Transverse colon (tissue), 4 donors: ENCODE data around the gene TANGO6. TPM values are rescaled to one million over a fixed set of nuclear protein-coding genes. Genes with fewer than 3 reads are reported as not detected.

Source experiments
- DNase-seq: peaks from one replicate; pipeline ENCODE4 v3.0.0-alpha.2; 2019
- H3K27ac ChIP-seq, 4 donors: fragments of 200-600 bp; sonication (generic); 2 replicates each; pipeline ENCODE4 v1.5.1; 2016 to 2018; ENCODE audit warnings: inconsistent platforms in 4 of 4
- H3K27me3 ChIP-seq: fragments of 200-600 bp; sonication (generic); 2 replicates; pipeline ENCODE4 v1.5.1; 2017; ENCODE audit warnings: inconsistent platforms
- H3K36me3 ChIP-seq, 4 donors: fragments of 200-600 bp; sonication (generic); 2 replicates each; pipeline ENCODE4 v1.5.1; 2017 to 2019; ENCODE audit warnings: inconsistent platforms in 4 of 4
- H3K4me1 ChIP-seq, 4 donors: fragments of 200-600 bp; sonication (generic); 2 replicates each; pipeline ENCODE4 v1.5.1; 2017 to 2020; ENCODE audit warnings: inconsistent platforms in 4 of 4
- H3K4me3 ChIP-seq, 4 donors: fragments of 200-600 bp; sonication (generic); 1 replicate in 1 of 4; 2 replicates in 3 of 4; pipeline versions ENCODE4 v1.5.1 to v1.6.1; 2017 to 2019; ENCODE audit warnings: inconsistent platforms in 4 of 4
- H3K9me3 ChIP-seq, 2 donors: fragments of 200-600 bp; sonication (generic); 2 replicates each; pipeline ENCODE4 v1.5.1; 2017 to 2019; ENCODE audit warnings: inconsistent platforms in 2 of 2
- CTCF ChIP-seq, 5 experiments: fragments of 200-600 bp in 3 of 5; fragments of 450-650 bp in 2 of 5; sonication (generic) in 3 of 5; IDR thresholded peaks; 1 replicate in 2 of 5; 2 replicates in 3 of 5; pipeline ENCODE4 v1.5.1; 2016 to 2017; ENCODE audit warnings: antibody characterized with exemption in 5 of 5, inconsistent platforms in 3 of 5, mild to moderate bottlenecking in 2 of 5, moderate library complexity in 1 of 5
- EP300 ChIP-seq: sonication (generic); formaldehyde crosslinking; IDR thresholded peaks from one replicate; pipeline ENCODE4 v1.6.1; 2017; ENCODE audit warnings: antibody characterized with exemption, low read depth
- POLR2A ChIP-seq: fragments of 450-650 bp; IDR thresholded peaks from one replicate; pipeline ENCODE4 v1.6.1; 2016; ENCODE audit warnings: antibody characterized with exemption, mild to moderate bottlenecking, moderate library complexity
- POLR2AphosphoS5 ChIP-seq, 3 donors: sonication (generic); formaldehyde crosslinking; IDR thresholded peaks; one replicate each; pipeline ENCODE4 v1.6.1; 2016; ENCODE audit warnings: antibody characterized with exemption in 3 of 3
- WGBS, 2 donors: methylation state at CpG; one replicate each; pipeline ENCODE4 v1.1.5; 2018; ENCODE audit warnings: low coverage in 1 of 2; 5-methylcytosine and 5-hydroxymethylcytosine counted together
- in situ Hi-C, 4 donors: fragments of 200-750 bp; cut with MboI; loops; one replicate each; pipeline versions ENCODE4 v1.15.0 to v1.15.1; 2017; ENCODE audit warnings: low sequenced_read_pairs in 3 of 4, low pct_ligation_motif_present in 1 of 4, low pct_unique_long_range_greater_than_20kb in 1 of 4
- intact Hi-C: fragments of 100-400 bp; cut with DNase I; formaldehyde crosslinking; loops from one replicate; pipeline ENCODE4 v1.15.1; 2023; ENCODE audit warnings: low total_unique reads
- total RNA-seq, 4 donors: library from RNA; depleted of rRNA; stranded (reverse); fragments of >200 nt; gene quantifications; one replicate each; pipeline ENCODE4 v1.1.0, GENCODE V29; 2016

The TANGO6 gene
- total RNA-seq, 4 donors from 2014 or later, result 10.6 to 55.4 (median 22.8) TPM

- WGBS, 2 donors, result 82 to 95% methylated on average over 2 of the region's 2 CpGs
- H3K4me1 ChIP-seq, result peaks cover 0 to 4% (median 2%) of the 10 kb centered on the region in 4 donors
- TF ChIP-seq EP300, result no peak
- TF ChIP-seq POLR2A, result no peak
- no peak for TF ChIP-seq CTCF (IDR thresholded peaks at IDR 0.05)
- TF ChIP-seq POLR2AphosphoS5 (IDR thresholded peaks at IDR 0.05), result no peak
- intact Hi-C loops (no loop called here), in situ Hi-C loops (loop anchor here in 2 of 4 donors (10.0 to 25.0 kb wide), 2 partner anchors 232 to 394 kb away; no protein-coding TSS in a partner anchor)
- DNase-seq, result no peak
- no peak overlapping the region for H3K4me3 ChIP-seq
- H3K36me3 ChIP-seq, result no peaks in the 10 kb centered on the region
- H3K9me3 ChIP-seq, result no peaks in the 10 kb centered on the region
- H3K27ac ChIP-seq, result no peak overlapping the region
- H3K27me3 ChIP-seq, result no peaks in the 10 kb centered on the region
Observed at GRCh38 chr16:68892898-68893297, 49.6 kb downstream of the TANGO6 start.

- no peaks in the 10 kb centered on the region for H3K36me3 ChIP-seq
- intact Hi-C loops, result no loop called here
- peaks cover 0 to 4% (median 2%) of the 10 kb centered on the region in 4 donors for H3K4me1 ChIP-seq
- no peaks in the 10 kb centered on the region for H3K9me3 ChIP-seq
- H3K4me3 ChIP-seq, result no peak overlapping the region
- DNase-seq, result peak; percentile 30
- H3K27me3 ChIP-seq, result no peaks in the 10 kb centered on the region
- in situ Hi-C loops, result loop anchor here in 2 of 4 donors (10.0 to 25.0 kb wide), 2 partner anchors 231 to 393 kb away; no protein-coding TSS in a partner anchor
- TF ChIP-seq POLR2A, result no peak
- TF ChIP-seq POLR2AphosphoS5 (IDR thresholded peaks at IDR 0.05), result no peak
- TF ChIP-seq EP300, result no peak
- TF ChIP-seq CTCF (IDR thresholded peaks at IDR 0.05), result no peak
- WGBS, 2 donors, result 29 to 75% methylated on average over 5 to 11 of the region's 11 CpGs
- no peak overlapping the region for H3K27ac ChIP-seq
Observed at GRCh38 chr16:68893710-68894705, 50.7 kb downstream of the TANGO6 start.

- no peak for TF ChIP-seq EP300
- no peak for TF ChIP-seq POLR2AphosphoS5 (IDR thresholded peaks at IDR 0.05)
- no peak for TF ChIP-seq CTCF (IDR thresholded peaks at IDR 0.05)
- H3K27ac ChIP-seq, result no peak overlapping the region
- WGBS, 2 donors, result 93 to 100% methylated on average over 5 of the region's 5 CpGs
- no peaks in the 10 kb centered on the region for H3K9me3 ChIP-seq
- in situ Hi-C loops, result loop anchor here in 2 of 4 donors (10.0 to 25.0 kb wide), 2 partner anchors 230 to 393 kb away; no protein-coding TSS in a partner anchor
- H3K27me3 ChIP-seq, result no peaks in the 10 kb centered on the region
- no peak overlapping the region for H3K4me3 ChIP-seq
- no peak for DNase-seq
- intact Hi-C loops, result no loop called here
- no peaks in the 10 kb centered on the region for H3K36me3 ChIP-seq
- peaks cover 0 to 4% (median 2%) of the 10 kb centered on the region in 4 donors for H3K4me1 ChIP-seq
Observed at GRCh38 chr16:68894714-68895113, 51.4 kb downstream of the TANGO6 start.

GRCh38 chr16:68898026-68898425, 54.7 kb downstream of the TANGO6 start:
- H3K36me3 ChIP-seq, result no peaks in the 10 kb centered on the region
- no peak overlapping the region for H3K27ac ChIP-seq
- H3K27me3 ChIP-seq, result no peaks in the 10 kb centered on the region
- H3K9me3 ChIP-seq, result no peaks in the 10 kb centered on the region
- intact Hi-C loops (no loop called here), in situ Hi-C loops (loop anchor here in 2 of 4 donors (10.0 to 25.0 kb wide), 2 partner anchors 227 to 389 kb away; no protein-coding TSS in a partner anchor)
- peaks cover 0 to 10% (median 4%) of the 10 kb centered on the region in 4 donors for H3K4me1 ChIP-seq
- TF ChIP-seq POLR2A (no peak), POLR2AphosphoS5 (IDR thresholded peaks at IDR 0.05) (no peak), CTCF (IDR thresholded peaks at IDR 0.05) (no peak), EP300 (no peak)
- no peak overlapping the region for H3K4me3 ChIP-seq
- 89 to 100% methylated on average over 3 to 4 of the region's 4 CpGs for WGBS, 2 donors
- no peak for DNase-seq
